Placental epithelial cell (primary cell): ENCODE measurements around the gene EIF3I. TPM values are rescaled to one million over a fixed set of nuclear protein-coding genes. Genes with fewer than 3 reads are reported as not detected.

Experiments
- small RNA-seq: library from RNA; depleted of rRNA; stranded (forward); fragments of <200 nt; gene quantifications from one replicate; pipeline ENCODE3, GENCODE V24; 2012
- total RNA-seq: library from RNA; depleted of rRNA; stranded (reverse); fragments of >200 nt; gene quantifications from 2 replicates; pipeline ENCODE4 v1.2.3, GENCODE V29; 2012

Gene EIF3I
- 163 and 360 TPM in 2 replicates for total RNA-seq

GRCh38 chr1:32221980-32222755 is at the start of gene EIF3I, which contains the start of gene TMEM234:
TSS of gene EIF3I (plus strand) at chr1:32222407. CDS start at chr1:32222442, 35 bp downstream.
TSS of gene TMEM234 (minus strand) at chr1:32222353. CDS start at chr1:32222322, 31 bp downstream.

GRCh38 chr1:32179443-32180185 is 42.6 kb upstream of the EIF3I start, which contains the start of gene TXLNA:
TSS of gene TXLNA (plus strand) at chr1:32179675. CDS start at chr1:32180346, 671 bp downstream.

GRCh38 chr1:32200226-32201010 is 21.8 kb upstream of the EIF3I start, which contains the start of gene CCDC28B:
TSS of gene CCDC28B (plus strand) at chr1:32200595. CDS start at chr1:32201936, 1,341 bp downstream.

GRCh38 chr1:32205401-32206370 is 16.5 kb upstream of the EIF3I start, which contains the start of gene IQCC:
TSS of gene IQCC (plus strand) at chr1:32205671. CDS start at chr1:32205682, 11 bp downstream.

GRCh38 chr1:32208891-32209328 is 13.3 kb upstream of the EIF3I start, which contains the start of gene DCDC2B:
TSS of gene DCDC2B (plus strand) at chr1:32209089. CDS start at chr1:32209094, 5 bp downstream.

GRCh38 chr1:32246888-32247273 is 24.7 kb downstream of the EIF3I start, which contains the start of gene FAM167B:
TSS of gene FAM167B (plus strand) at chr1:32247222. CDS start at chr1:32247422, 200 bp downstream.

GRCh38 chr1:32250893-32251716 is 28.9 kb downstream of the EIF3I start, which contains the start of gene LCK:
TSS of gene LCK (plus strand) at chr1:32251265. CDS start at chr1:32274330, 23,065 bp downstream.

Small RNA genes lying within 50 kb of the gene (small RNA-seq; reads per million reads assigned to genes)
- not detected for gene RF00017

Other genes with a start within 250 kb of the EIF3I start
- gene KHDRBS1, start 208.5 kb upstream of the EIF3I start, total RNA-seq: 49.5 and 52.6 TPM in 2 replicates
- gene TMEM39B, start 149.5 kb upstream of the EIF3I start, total RNA-seq: 6.3 and 8.9 TPM in 2 replicates
- 40.0 and 65.5 TPM in 2 replicates for gene KPNA6, start 114.4 kb upstream of the EIF3I start, total RNA-seq
- gene TXLNA, start 42.7 kb upstream of the EIF3I start, total RNA-seq: 53.4 and 62.5 TPM in 2 replicates
- 12.5 and 18.1 TPM in 2 replicates for gene CCDC28B, start 21.8 kb upstream of the EIF3I start, total RNA-seq
- gene IQCC, start 16.7 kb upstream of the EIF3I start, total RNA-seq: 0.54 and 0.79 TPM in 2 replicates
- gene DCDC2B, start 13.3 kb upstream of the EIF3I start, total RNA-seq: not detected in 2 replicates
- 19.4 and 29.1 TPM in 2 replicates for gene TMEM234, start 54 bp upstream of the EIF3I start, total RNA-seq
- gene FAM167B, start 24.8 kb downstream of the EIF3I start, total RNA-seq: 1.2 TPM in 1 of 2 replicates, not detected in the other
- 1.2 and 2.4 TPM in 2 replicates for gene LCK, start 28.9 kb downstream of the EIF3I start, total RNA-seq
- gene HDAC1, start 69.7 kb downstream of the EIF3I start, total RNA-seq: 72.1 and 80.5 TPM in 2 replicates
- 11.0 and 43.6 TPM in 2 replicates for gene MARCKSL1, start 113.8 kb downstream of the EIF3I start, total RNA-seq
- 2.4 and 3.9 TPM in 2 replicates for gene FAM229A, start 140.1 kb downstream of the EIF3I start, total RNA-seq
- gene TSSK3, start 140.1 kb downstream of the EIF3I start, total RNA-seq: 0.39 TPM in 1 of 2 replicates, not detected in the other
- gene BSDC1, start 172.0 kb downstream of the EIF3I start, total RNA-seq: 68.7 and 76.1 TPM in 2 replicates
- gene ZBTB8B, start 242.7 kb downstream of the EIF3I start, total RNA-seq: 0.22 and 0.79 TPM in 2 replicates